ENCODE data around the gene KPNB1.

The KPNB1 gene

DNA sequence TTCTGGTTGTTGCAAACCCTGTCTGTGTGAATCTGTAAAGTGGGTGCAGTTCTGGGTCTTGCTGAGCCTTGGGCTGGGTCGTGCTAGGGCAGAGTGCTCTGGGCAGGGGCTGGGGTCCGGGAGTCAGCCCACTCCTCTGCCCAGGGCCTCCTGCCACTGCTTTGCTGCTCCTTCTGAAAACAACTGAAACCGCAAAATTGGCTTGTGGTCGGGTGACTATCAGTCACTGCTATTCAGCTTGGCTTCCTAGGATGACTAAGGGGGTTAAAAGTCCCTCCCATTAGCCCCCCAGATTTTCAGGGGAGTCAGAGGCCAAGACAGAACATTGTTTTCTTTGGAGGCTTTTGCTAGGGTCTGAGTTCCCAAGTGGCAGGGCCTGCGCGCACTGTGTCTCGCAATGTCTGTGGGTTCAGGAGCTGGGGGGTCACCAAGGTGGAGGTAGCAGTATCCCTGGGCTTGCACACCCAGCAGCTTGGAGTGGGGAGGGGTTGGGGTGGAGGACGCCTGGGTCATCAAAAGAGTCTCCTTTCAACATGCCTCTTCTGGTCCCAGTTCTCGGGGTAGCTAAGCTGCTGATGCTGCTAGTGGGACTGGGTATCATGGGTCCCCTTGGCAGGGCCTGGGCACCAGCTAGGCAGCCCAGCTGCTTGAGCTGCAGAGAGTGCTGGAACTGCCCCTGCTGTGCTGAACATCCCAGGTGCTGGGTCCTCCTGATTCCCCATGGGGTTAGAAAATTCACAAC is 69.9 kb downstream of the KPNB1 start:
- no peak for TF ChIP-seq EGR1 (IDR thresholded peaks at IDR 0.05)
- no peak for TF ChIP-seq TEAD4 (IDR thresholded peaks at IDR 0.05)
- TF ChIP-seq, protein P1, sequence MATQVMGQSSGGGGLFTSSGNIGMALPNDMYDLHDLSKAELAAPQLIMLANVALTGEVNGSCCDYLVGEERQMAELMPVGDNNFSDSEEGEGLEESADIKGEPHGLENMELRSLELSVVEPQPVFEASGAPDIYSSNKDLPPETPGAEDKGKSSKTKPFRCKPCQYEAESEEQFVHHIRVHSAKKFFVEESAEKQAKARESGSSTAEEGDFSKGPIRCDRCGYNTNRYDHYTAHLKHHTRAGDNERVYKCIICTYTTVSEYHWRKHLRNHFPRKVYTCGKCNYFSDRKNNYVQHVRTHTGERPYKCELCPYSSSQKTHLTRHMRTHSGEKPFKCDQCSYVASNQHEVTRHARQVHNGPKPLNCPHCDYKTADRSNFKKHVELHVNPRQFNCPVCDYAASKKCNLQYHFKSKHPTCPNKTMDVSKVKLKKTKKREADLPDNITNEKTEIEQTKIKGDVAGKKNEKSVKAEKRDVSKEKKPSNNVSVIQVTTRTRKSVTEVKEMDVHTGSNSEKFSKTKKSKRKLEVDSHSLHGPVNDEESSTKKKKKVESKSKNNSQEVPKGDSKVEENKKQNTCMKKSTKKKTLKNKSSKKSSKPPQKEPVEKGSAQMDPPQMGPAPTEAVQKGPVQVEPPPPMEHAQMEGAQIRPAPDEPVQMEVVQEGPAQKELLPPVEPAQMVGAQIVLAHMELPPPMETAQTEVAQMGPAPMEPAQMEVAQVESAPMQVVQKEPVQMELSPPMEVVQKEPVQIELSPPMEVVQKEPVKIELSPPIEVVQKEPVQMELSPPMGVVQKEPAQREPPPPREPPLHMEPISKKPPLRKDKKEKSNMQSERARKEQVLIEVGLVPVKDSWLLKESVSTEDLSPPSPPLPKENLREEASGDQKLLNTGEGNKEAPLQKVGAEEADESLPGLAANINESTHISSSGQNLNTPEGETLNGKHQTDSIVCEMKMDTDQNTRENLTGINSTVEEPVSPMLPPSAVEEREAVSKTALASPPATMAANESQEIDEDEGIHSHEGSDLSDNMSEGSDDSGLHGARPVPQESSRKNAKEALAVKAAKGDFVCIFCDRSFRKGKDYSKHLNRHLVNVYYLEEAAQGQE (IDR thresholded peaks at IDR 0.05; ENCODE audit: low read depth) = no peak
- no peak for TF ChIP-seq NFIC (IDR thresholded peaks at IDR 0.05)
- no peak for TF ChIP-seq TAF1 (IDR thresholded peaks at IDR 0.05; ENCODE audit: low read depth)
- no peak for TF ChIP-seq FOXM1 (IDR thresholded peaks at IDR 0.05; ENCODE audit: borderline replicate concordance, low read depth)
- TF ChIP-seq USF1 (IDR thresholded peaks at IDR 0.05) = no peak
- no peak for TF ChIP-seq YY1 (IDR thresholded peaks at IDR 0.05; ENCODE audit: low read depth)
- no peak for TF ChIP-seq CREB1 (IDR thresholded peaks at IDR 0.05; ENCODE audit: low read depth)
- TF ChIP-seq CEBPB (IDR thresholded peaks at IDR 0.05) = no peak
- TF ChIP-seq EP300 (IDR thresholded peaks at IDR 0.05; ENCODE audit: borderline replicate concordance) = no peak
- no peak for TF ChIP-seq ZBTB7A (IDR thresholded peaks at IDR 0.05; ENCODE audit: low read depth)
- TF ChIP-seq RAD21 (IDR thresholded peaks at IDR 0.05; ENCODE audit: low read depth) = no peak
- TF ChIP-seq TCF12 (IDR thresholded peaks at IDR 0.05; ENCODE audit: low read depth) = no peak

DNA sequence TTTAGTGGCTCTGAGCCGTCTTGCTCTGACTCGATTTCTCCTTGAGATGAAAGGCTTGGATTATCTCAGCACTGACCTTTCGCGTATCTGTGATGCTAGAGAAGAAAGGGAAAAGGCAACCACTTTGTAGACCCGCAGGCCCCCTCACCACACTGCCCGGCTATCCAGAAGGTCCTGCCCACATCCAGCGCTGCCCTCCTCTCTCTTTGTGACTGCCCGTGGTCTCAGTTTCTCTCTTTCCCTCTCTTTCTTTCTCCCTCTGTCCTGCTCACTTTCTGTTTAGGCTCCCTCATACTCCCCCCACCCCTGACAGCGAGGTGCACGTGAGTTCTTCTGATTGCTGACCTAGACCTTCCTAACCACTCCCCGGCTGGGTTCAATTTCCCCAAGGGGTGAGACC is 70.5 kb downstream of the KPNB1 start:
- no peak for TF ChIP-seq NFIC (IDR thresholded peaks at IDR 0.05)
- TF ChIP-seq FOXM1 (IDR thresholded peaks at IDR 0.05; ENCODE audit: borderline replicate concordance, low read depth) = no peak

- TF ChIP-seq YY1 (IDR thresholded peaks at IDR 0.05; ENCODE audit: low read depth) (no peak), RAD21 (IDR thresholded peaks at IDR 0.05; ENCODE audit: low read depth) (no peak), TEAD4 (IDR thresholded peaks at IDR 0.05) (no peak), USF1 (IDR thresholded peaks at IDR 0.05) (0 out of 2 replicates have a peak, but pooled peaks have one; percentile 15), CREB1 (IDR thresholded peaks at IDR 0.05; ENCODE audit: low read depth) (no peak)
- TF ChIP-seq, protein P2, sequence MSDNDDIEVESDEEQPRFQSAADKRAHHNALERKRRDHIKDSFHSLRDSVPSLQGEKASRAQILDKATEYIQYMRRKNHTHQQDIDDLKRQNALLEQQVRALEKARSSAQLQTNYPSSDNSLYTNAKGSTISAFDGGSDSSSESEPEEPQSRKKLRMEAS (IDR thresholded peaks at IDR 0.05) = peak; percentile 77
Observed at GRCh38 chr17:47720754-47721533, 71.2 kb downstream of the KPNB1 start.

GRCh38 chr17:47721725-47722124 is 72.0 kb downstream of the KPNB1 start:
- 0 out of 2 replicates have a peak, but pooled peaks have one; percentile 6 for TF ChIP-seq USF1 (IDR thresholded peaks at IDR 0.05)
- TF ChIP-seq, protein P2 (IDR thresholded peaks at IDR 0.05) = no peak

- TF ChIP-seq, protein P1 (IDR thresholded peaks at IDR 0.05; ENCODE audit: low read depth) = no peak
- TF ChIP-seq ZBTB7A (IDR thresholded peaks at IDR 0.05; ENCODE audit: low read depth) (no peak), EP300 (IDR thresholded peaks at IDR 0.05; ENCODE audit: borderline replicate concordance) (no peak), FOXM1 (IDR thresholded peaks at IDR 0.05; ENCODE audit: borderline replicate concordance, low read depth) (no peak)
- TF ChIP-seq, protein P2 (IDR thresholded peaks at IDR 0.05) = no peak
Observed at GRCh38 chr17:47724705-47725104, 75.0 kb downstream of the KPNB1 start.

All from Ishikawa (cell line).